ENCODE measurements around the gene PFDN1.

Gene PFDN1

GRCh38 chr5:140246378-140247122 lies 56.4 kb downstream of the PFDN1 start:
- Histone ChIP-seq H3K4me3 (ENCODE audit: low read depth, low read length, poor library complexity, severe bottlenecking) (peak overlapping the region; percentile 14), H3F3A (ENCODE audit: insufficient read depth, low read length) (peaks cover 5% of the 10 kb centered on the region; the same call in 1 of the 2 replicates), H3K9ac (ENCODE audit: low read length) (peak overlapping the region; percentile 44), H3K79me2 (ENCODE audit: insufficient read depth, low read length) (no peaks in the 10 kb centered on the region; the same call in 1 of the 2 replicates), H3K27me3 (ENCODE audit: insufficient read depth, low read length) (no peaks in the 10 kb centered on the region), H3K9me3 (ENCODE audit: low read length) (no peaks in the 10 kb centered on the region), H4K20me1 (ENCODE audit: insufficient read depth, low read length) (no peaks in the 10 kb centered on the region), H3K4me2 (ENCODE audit: low read length) (peak overlapping the region; percentile 59), H3K9me2 (ENCODE audit: low read depth, low read length) (no peaks in the 10 kb centered on the region), H3K4me1 (ENCODE audit: insufficient read depth, low read length, severe bottlenecking) (peaks cover 64% of the 10 kb centered on the region), H2AFZ (ENCODE audit: low read length) (no peak overlapping the region), H3K36me3 (ENCODE audit: insufficient read depth, low read length) (peaks cover 13% of the 10 kb centered on the region; the same call in 1 of the 2 replicates), H3K27ac (ENCODE audit: low read depth, low read length, poor library complexity, severe bottlenecking) (peak overlapping the region; percentile 79)
- TF ChIP-seq CTCF (IDR thresholded peaks at IDR 0.05; ENCODE audit: low read length), result no peak
- TF ChIP-seq EZH2 (IDR thresholded peaks at IDR 0.05; ENCODE audit: borderline replicate concordance, low read length), result no peak

- Histone ChIP-seq H3K9ac (ENCODE audit: low read length) (peak overlapping the region; percentile 44), H4K20me1 (ENCODE audit: insufficient read depth, low read length) (no peaks in the 10 kb centered on the region), H3K4me2 (ENCODE audit: low read length) (peak overlapping the region; percentile 59), H3K27me3 (ENCODE audit: insufficient read depth, low read length) (no peaks in the 10 kb centered on the region), H3K4me1 (ENCODE audit: insufficient read depth, low read length, severe bottlenecking) (peaks cover 66% of the 10 kb centered on the region), H3F3A (ENCODE audit: insufficient read depth, low read length) (peaks cover 5% of the 10 kb centered on the region; the same call in 1 of the 2 replicates), H2AFZ (ENCODE audit: low read length) (no peak overlapping the region), H3K27ac (ENCODE audit: low read depth, low read length, poor library complexity, severe bottlenecking) (peak overlapping the region; percentile 79), H3K9me2 (ENCODE audit: low read depth, low read length) (no peaks in the 10 kb centered on the region), H3K79me2 (ENCODE audit: insufficient read depth, low read length) (no peaks in the 10 kb centered on the region; the same call in 1 of the 2 replicates), H3K9me3 (ENCODE audit: low read length) (no peaks in the 10 kb centered on the region), H3K4me3 (ENCODE audit: low read depth, low read length, poor library complexity, severe bottlenecking) (peak overlapping the region; percentile 14), H3K36me3 (ENCODE audit: insufficient read depth, low read length) (peaks cover 13% of the 10 kb centered on the region; the same call in 1 of the 2 replicates)
- no peak for TF ChIP-seq EZH2 (IDR thresholded peaks at IDR 0.05; ENCODE audit: borderline replicate concordance, low read length)
- TF ChIP-seq CTCF (IDR thresholded peaks at IDR 0.05; ENCODE audit: low read length), result no peak
These were observed 57.0 kb downstream of the PFDN1 start for GRCh38 chr5:140245926-140246325.

- H2AFZ ChIP-seq (ENCODE audit: low read length), result no peak overlapping the region
These were observed 57.6 kb downstream of the PFDN1 start for GRCh38 chr5:140245341-140245740.

More at GRCh38 chr5:140245341-140245740, 57.6 kb downstream of the PFDN1 start:
- Histone ChIP-seq H3K27me3 (ENCODE audit: insufficient read depth, low read length) (no peaks in the 10 kb centered on the region), H4K20me1 (ENCODE audit: insufficient read depth, low read length) (no peaks in the 10 kb centered on the region), H3K9me3 (ENCODE audit: low read length) (no peaks in the 10 kb centered on the region), H3F3A (ENCODE audit: insufficient read depth, low read length) (peaks cover 5% of the 10 kb centered on the region; the same call in 1 of the 2 replicates), H3K9ac (ENCODE audit: low read length) (peak overlapping the region; percentile 44), H3K4me3 (ENCODE audit: low read depth, low read length, poor library complexity, severe bottlenecking) (peak overlapping the region; percentile 37), H3K27ac (ENCODE audit: low read depth, low read length, poor library complexity, severe bottlenecking) (peak overlapping the region; percentile 79), H3K4me2 (ENCODE audit: low read length) (peak overlapping the region; percentile 59), H3K79me2 (ENCODE audit: insufficient read depth, low read length) (no peaks in the 10 kb centered on the region; the same call in 1 of the 2 replicates), H3K4me1 (ENCODE audit: insufficient read depth, low read length, severe bottlenecking) (peaks cover 68% of the 10 kb centered on the region), H3K36me3 (ENCODE audit: insufficient read depth, low read length) (peaks cover 10% of the 10 kb centered on the region; the same call in 1 of the 2 replicates), H3K9me2 (ENCODE audit: low read depth, low read length) (no peaks in the 10 kb centered on the region)
- TF ChIP-seq EZH2 (IDR thresholded peaks at IDR 0.05; ENCODE audit: borderline replicate concordance, low read length), result no peak
- TF ChIP-seq CTCF (IDR thresholded peaks at IDR 0.05; ENCODE audit: low read length), result no peak
